ENCODE data around the gene MTTP. TPM values are rescaled to one million over a fixed set of nuclear protein-coding genes. Genes with fewer than 3 reads are reported as not detected.

MTTP gene
- total and polyA plus RNA-seq, 4 donors: 0.04 to 0.57 (median 0.25) TPM

- WGBS, 2 donors: 65 to 73% methylated on average over 2 of the region's 2 CpGs
Observed at GRCh38 chr4:99640676-99641075, 66.1 kb downstream of the MTTP start.

GRCh38 chr4:99642725-99643489 is 68.3 kb downstream of the MTTP start:
- Histone ChIP-seq H3K27me3 (ENCODE audit: control insufficient read depth in 3 of 3, insufficient read depth in 3 of 3, low read length in 2 of 3) (no peaks in the 10 kb centered on the region), H3K9ac (ENCODE audit: insufficient read depth in 1 of 2, low read length in 2 of 2) (no peak overlapping the region), H3K4me1 (ENCODE audit: control insufficient read depth in 5 of 5, insufficient read depth in 5 of 5, low read length in 5 of 5) (peaks cover 0 to 14% (median 8%) of the 10 kb centered on the region in 5 donors), H3K9me3 (ENCODE audit: control insufficient read depth in 4 of 4, insufficient read depth in 3 of 4, low read length in 3 of 4) (peaks cover 0 to 3% (median 0%) of the 10 kb centered on the region in 4 donors), H3K4me3 (no peak overlapping the region), H3K36me3 (ENCODE audit: control insufficient read depth in 4 of 4, insufficient read depth in 4 of 4, low read length in 4 of 4) (peaks cover 0 to 7% (median 0%) of the 10 kb centered on the region in 4 donors), H3K27ac (ENCODE audit: low read depth in 1 of 2, low read length in 1 of 2) (peak overlapping the region; percentile 14 to 53)
- ATAC-seq (ENCODE audit: insufficient read depth, low FRiP score): no peak
- WGBS, 2 donors: 73 to 84% methylated on average over 7 of the region's 7 CpGs
- TF ChIP-seq, protein P1, sequence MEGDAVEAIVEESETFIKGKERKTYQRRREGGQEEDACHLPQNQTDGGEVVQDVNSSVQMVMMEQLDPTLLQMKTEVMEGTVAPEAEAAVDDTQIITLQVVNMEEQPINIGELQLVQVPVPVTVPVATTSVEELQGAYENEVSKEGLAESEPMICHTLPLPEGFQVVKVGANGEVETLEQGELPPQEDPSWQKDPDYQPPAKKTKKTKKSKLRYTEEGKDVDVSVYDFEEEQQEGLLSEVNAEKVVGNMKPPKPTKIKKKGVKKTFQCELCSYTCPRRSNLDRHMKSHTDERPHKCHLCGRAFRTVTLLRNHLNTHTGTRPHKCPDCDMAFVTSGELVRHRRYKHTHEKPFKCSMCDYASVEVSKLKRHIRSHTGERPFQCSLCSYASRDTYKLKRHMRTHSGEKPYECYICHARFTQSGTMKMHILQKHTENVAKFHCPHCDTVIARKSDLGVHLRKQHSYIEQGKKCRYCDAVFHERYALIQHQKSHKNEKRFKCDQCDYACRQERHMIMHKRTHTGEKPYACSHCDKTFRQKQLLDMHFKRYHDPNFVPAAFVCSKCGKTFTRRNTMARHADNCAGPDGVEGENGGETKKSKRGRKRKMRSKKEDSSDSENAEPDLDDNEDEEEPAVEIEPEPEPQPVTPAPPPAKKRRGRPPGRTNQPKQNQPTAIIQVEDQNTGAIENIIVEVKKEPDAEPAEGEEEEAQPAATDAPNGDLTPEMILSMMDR (IDR thresholded peaks at IDR 0.05; ENCODE audit: control extremely low read depth, extremely low read depth): no peak
- DNase-seq: peak in 2 of 3 donors; percentile 29 to 43

More at GRCh38 chr4:99640676-99641075, 66.1 kb downstream of the MTTP start:
- DNase-seq: no peak
- H3K9me3 ChIP-seq (ENCODE audit: control insufficient read depth in 4 of 4, insufficient read depth in 3 of 4, low read length in 3 of 4): peaks cover 0 to 2% (median 0%) of the 10 kb centered on the region in 4 donors
- no peak overlapping the region for H3K4me3 ChIP-seq
- H3K36me3 ChIP-seq (ENCODE audit: control insufficient read depth in 4 of 4, insufficient read depth in 4 of 4, low read length in 4 of 4): peaks cover 0 to 7% (median 0%) of the 10 kb centered on the region in 4 donors
- TF ChIP-seq, protein P1 (IDR thresholded peaks at IDR 0.05; ENCODE audit: control extremely low read depth, extremely low read depth): no peak
- H3K27ac ChIP-seq (ENCODE audit: low read depth in 1 of 2, low read length in 1 of 2): no peak overlapping the region
- H3K9ac ChIP-seq (ENCODE audit: insufficient read depth in 1 of 2, low read length in 2 of 2): no peak overlapping the region
- no peak for ATAC-seq (ENCODE audit: insufficient read depth, low FRiP score)
- H3K27me3 ChIP-seq (ENCODE audit: control insufficient read depth in 3 of 3, insufficient read depth in 3 of 3, low read length in 2 of 3): no peaks in the 10 kb centered on the region
- H3K4me1 ChIP-seq (ENCODE audit: control insufficient read depth in 5 of 5, insufficient read depth in 5 of 5, low read length in 5 of 5): peaks cover 0 to 9% (median 7%) of the 10 kb centered on the region in 5 donors

DNA sequence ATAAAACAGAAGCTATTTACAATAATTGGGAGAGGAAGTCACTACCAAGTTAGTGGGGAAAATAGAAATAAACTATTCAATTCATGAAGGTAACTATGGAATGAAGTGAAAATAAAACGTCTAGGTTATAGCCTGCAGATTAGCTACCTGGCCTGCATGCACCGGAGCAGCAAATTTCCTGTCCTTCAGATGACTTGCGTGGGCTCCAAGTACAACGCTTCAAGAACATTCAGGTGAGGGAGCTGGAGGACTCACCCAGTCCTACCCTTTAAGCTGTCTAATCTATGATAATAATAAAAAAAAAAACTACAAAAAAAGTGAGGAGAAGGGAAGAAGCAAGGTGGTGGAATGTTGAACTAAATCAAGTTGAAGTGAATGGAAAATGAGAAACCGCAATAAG is 69.8 kb downstream of the MTTP start:
- Histone ChIP-seq H3K27ac (ENCODE audit: low read depth in 1 of 2, low read length in 1 of 2) (no peak overlapping the region), H3K9me3 (ENCODE audit: control insufficient read depth in 4 of 4, insufficient read depth in 3 of 4, low read length in 3 of 4) (peaks cover 0 to 3% (median 0%) of the 10 kb centered on the region in 4 donors), H3K9ac (ENCODE audit: insufficient read depth in 1 of 2, low read length in 2 of 2) (no peak overlapping the region), H3K36me3 (ENCODE audit: control insufficient read depth in 4 of 4, insufficient read depth in 4 of 4, low read length in 4 of 4) (peaks cover 0 to 2% (median 0%) of the 10 kb centered on the region in 4 donors), H3K4me1 (ENCODE audit: control insufficient read depth in 5 of 5, insufficient read depth in 5 of 5, low read length in 5 of 5) (peaks cover 0 to 21% (median 8%) of the 10 kb centered on the region in 5 donors), H3K27me3 (ENCODE audit: control insufficient read depth in 3 of 3, insufficient read depth in 3 of 3, low read length in 2 of 3) (no peaks in the 10 kb centered on the region), H3K4me3 (no peak overlapping the region)
- WGBS, 2 donors: 74 to 83% methylated on average over 5 of the region's 5 CpGs
- no peak for DNase-seq
- ATAC-seq (ENCODE audit: insufficient read depth, low FRiP score): no peak
- TF ChIP-seq, protein P1 (IDR thresholded peaks at IDR 0.05; ENCODE audit: control extremely low read depth, extremely low read depth): no peak

Data from lung (tissue), 12 donors.